ENCODE results near the gene TLX3. TPM values are rescaled to one million over a fixed set of nuclear protein-coding genes. Genes with fewer than 3 reads are reported as not detected.
A peak's percentile ranks its signal among the peaks of the same experiment; 100 is the strongest.

Gene TLX3
- total RNA-seq (not detected), polyA plus RNA-seq (not detected)

- H3K9me3 ChIP-seq (ENCODE audit: low read length) = no peaks in the 10 kb centered on the region
- ChIA-PET POLR2A (no interaction called here), CTCF (no interaction called here)
- no peak within 1 kb of the TSS for H3K27ac Mint-ChIP-seq
- no peaks in the 10 kb centered on the region for H3K4me1 ChIP-seq (ENCODE audit: insufficient read depth, low read length)
- no peak for DNase-seq
- H3K27ac ChIP-seq (ENCODE audit: low read depth, low read length) = no peak within 1 kb of the TSS
- peak within 1 kb of the TSS in 2 of 7 donors; percentile 6 to 32 for H3K4me3 Mint-ChIP-seq
- H3K9me3 Mint-ChIP-seq = peaks cover 0 to 6% (median 0%) of the 10 kb centered on the region in 5 donors
- H3K27me3 Mint-ChIP-seq = peaks cover 59 to 70% of the 10 kb centered on the region in 2 donors
- H3K4me3 ChIP-seq (ENCODE audit: low read length) = no peak within 1 kb of the TSS
- H3K36me3 Mint-ChIP-seq = peaks cover 0 to 4% (median 0%) of the 10 kb centered on the region in 3 donors
- peaks cover 33% of the 10 kb centered on the region for H3K27me3 ChIP-seq (ENCODE audit: insufficient read depth, low read length, poor library complexity, severe bottlenecking)
- no peaks in the 10 kb centered on the region for H3K36me3 ChIP-seq (ENCODE audit: insufficient read depth, low read length)
- peaks cover 24 to 36% (median 25%) of the 10 kb centered on the region in 3 donors for H3K4me1 Mint-ChIP-seq
These were observed at the start of gene TLX3 for GRCh38 chr5:171308453-171309275. Gene TLX3 (plus strand): TSS chr5:171309248. CDS start chr5:171309366, 118 bp downstream.

GRCh38 chr5:171261361-171261760 is 47.7 kb upstream of the TLX3 start:
- ChIA-PET CTCF (no interaction called here), POLR2A (no interaction called here)
- H3K27ac Mint-ChIP-seq = no peak overlapping the region
- H3K36me3 Mint-ChIP-seq = no peaks in the 10 kb centered on the region
- H3K36me3 ChIP-seq (ENCODE audit: insufficient read depth, low read length) = no peaks in the 10 kb centered on the region
- H3K9me3 ChIP-seq (ENCODE audit: low read length) = no peaks in the 10 kb centered on the region
- H3K27me3 ChIP-seq (ENCODE audit: insufficient read depth, low read length, poor library complexity, severe bottlenecking) = no peaks in the 10 kb centered on the region
- peaks cover 16 to 19% (median 18%) of the 10 kb centered on the region in 3 donors for H3K4me1 Mint-ChIP-seq
- H3K9me3 Mint-ChIP-seq = no peaks in the 10 kb centered on the region
- no peak for DNase-seq
- no peaks in the 10 kb centered on the region for H3K27me3 Mint-ChIP-seq
- no peak overlapping the region for H3K27ac ChIP-seq (ENCODE audit: low read depth, low read length)
- peaks cover 10% of the 10 kb centered on the region for H3K4me1 ChIP-seq (ENCODE audit: insufficient read depth, low read length)
- H3K4me3 ChIP-seq (ENCODE audit: low read length) = no peak overlapping the region
- no peak overlapping the region for H3K4me3 Mint-ChIP-seq

- Histone ChIP-seq H3K36me3 (ENCODE audit: insufficient read depth, low read length) (no peaks in the 10 kb centered on the region), H3K4me1 (ENCODE audit: insufficient read depth, low read length) (peaks cover 10% of the 10 kb centered on the region), H3K9me3 (ENCODE audit: low read length) (no peaks in the 10 kb centered on the region), H3K27ac (ENCODE audit: low read depth, low read length) (no peak overlapping the region), H3K27me3 (ENCODE audit: insufficient read depth, low read length, poor library complexity, severe bottlenecking) (no peaks in the 10 kb centered on the region), H3K4me3 (ENCODE audit: low read length) (no peak overlapping the region)
- no peak for DNase-seq
- no peaks in the 10 kb centered on the region for H3K27me3 Mint-ChIP-seq
- no peak overlapping the region for H3K4me3 Mint-ChIP-seq
- no peaks in the 10 kb centered on the region for H3K9me3 Mint-ChIP-seq
- ChIA-PET POLR2A (no interaction called here), CTCF (no interaction called here)
- no peak overlapping the region for H3K27ac Mint-ChIP-seq
- no peaks in the 10 kb centered on the region for H3K36me3 Mint-ChIP-seq
- H3K4me1 Mint-ChIP-seq = peaks cover 16 to 19% (median 18%) of the 10 kb centered on the region in 3 donors
These were observed 47.1 kb upstream of the TLX3 start for GRCh38 chr5:171261904-171262303.

GRCh38 chr5:171263181-171263580 is 45.9 kb upstream of the TLX3 start:
- Mint-ChIP-seq H3K4me1 (peaks cover 16 to 19% (median 18%) of the 10 kb centered on the region in 3 donors), H3K4me3 (no peak overlapping the region), H3K9me3 (no peaks in the 10 kb centered on the region), H3K27ac (no peak overlapping the region), H3K27me3 (no peaks in the 10 kb centered on the region), H3K36me3 (no peaks in the 10 kb centered on the region)
- H3K36me3 ChIP-seq (ENCODE audit: insufficient read depth, low read length) = no peaks in the 10 kb centered on the region
- H3K4me1 ChIP-seq (ENCODE audit: insufficient read depth, low read length) = peaks cover 10% of the 10 kb centered on the region
- H3K27me3 ChIP-seq (ENCODE audit: insufficient read depth, low read length, poor library complexity, severe bottlenecking) = no peaks in the 10 kb centered on the region
- CTCF ChIA-PET = no interaction called here
- no peak overlapping the region for H3K27ac ChIP-seq (ENCODE audit: low read depth, low read length)
- DNase-seq = no peak
- no peak overlapping the region for H3K4me3 ChIP-seq (ENCODE audit: low read length)
- POLR2A ChIA-PET = no interaction called here
- H3K9me3 ChIP-seq (ENCODE audit: low read length) = no peaks in the 10 kb centered on the region

GRCh38 chr5:171264843-171265242 is 44.2 kb upstream of the TLX3 start:
- Mint-ChIP-seq H3K9me3 (no peaks in the 10 kb centered on the region), H3K4me3 (peak overlapping the region in 4 of 7 donors; percentile 3 to 9 (median 6)), H3K27me3 (peaks cover 0 to 3% of the 10 kb centered on the region in 2 donors), H3K27ac (peak overlapping the region in 1 of 8 donors; percentile 2), H3K36me3 (no peaks in the 10 kb centered on the region), H3K4me1 (peaks cover 16 to 19% (median 18%) of the 10 kb centered on the region in 3 donors)
- no peaks in the 10 kb centered on the region for H3K9me3 ChIP-seq (ENCODE audit: low read length)
- ChIA-PET POLR2A (no interaction called here), CTCF (no interaction called here)
- no peaks in the 10 kb centered on the region for H3K36me3 ChIP-seq (ENCODE audit: insufficient read depth, low read length)
- no peaks in the 10 kb centered on the region for H3K27me3 ChIP-seq (ENCODE audit: insufficient read depth, low read length, poor library complexity, severe bottlenecking)
- H3K4me1 ChIP-seq (ENCODE audit: insufficient read depth, low read length) = peaks cover 10% of the 10 kb centered on the region
- peak in 2 of 5 donors; percentile 6 to 10 for DNase-seq
- H3K27ac ChIP-seq (ENCODE audit: low read depth, low read length) = no peak overlapping the region
- no peak overlapping the region for H3K4me3 ChIP-seq (ENCODE audit: low read length)

GRCh38 chr5:171268700-171269620 is 40.1 kb upstream of the TLX3 start:
- Histone ChIP-seq H3K9me3 (ENCODE audit: low read length) (no peaks in the 10 kb centered on the region), H3K27me3 (ENCODE audit: insufficient read depth, low read length, poor library complexity, severe bottlenecking) (no peaks in the 10 kb centered on the region), H3K36me3 (ENCODE audit: insufficient read depth, low read length) (no peaks in the 10 kb centered on the region), H3K4me3 (ENCODE audit: low read length) (no peak overlapping the region), H3K4me1 (ENCODE audit: insufficient read depth, low read length) (peaks cover 10% of the 10 kb centered on the region), H3K27ac (ENCODE audit: low read depth, low read length) (no peak overlapping the region)
- Mint-ChIP-seq H3K4me1 (peaks cover 12 to 16% (median 15%) of the 10 kb centered on the region in 3 donors), H3K27me3 (peaks cover 0 to 23% of the 10 kb centered on the region in 2 donors), H3K36me3 (peaks cover 0 to 1% (median 0%) of the 10 kb centered on the region in 3 donors), H3K4me3 (no peak overlapping the region), H3K27ac (no peak overlapping the region), H3K9me3 (peaks cover 0 to 3% (median 0%) of the 10 kb centered on the region in 5 donors)
- ChIA-PET CTCF (no interaction called here), POLR2A (no interaction called here)
- no peak for DNase-seq

- H3K4me1 ChIP-seq (ENCODE audit: insufficient read depth, low read length) = peaks cover 7% of the 10 kb centered on the region
- H3K9me3 Mint-ChIP-seq = peaks cover 0 to 3% (median 0%) of the 10 kb centered on the region in 5 donors
These were observed 39.3 kb upstream of the TLX3 start for GRCh38 chr5:171269717-171270116.

GRCh38 chr5:171270136-171270535 is 38.9 kb upstream of the TLX3 start:
- ChIA-PET POLR2A (no interaction called here), CTCF (no interaction called here)
- H3K27ac ChIP-seq (ENCODE audit: low read depth, low read length) = no peak overlapping the region
- no peaks in the 10 kb centered on the region for H3K36me3 ChIP-seq (ENCODE audit: insufficient read depth, low read length)
- Mint-ChIP-seq H3K4me1 (peaks cover under 1 to 4% (median 3%) of the 10 kb centered on the region in 3 donors), H3K4me3 (no peak overlapping the region), H3K27me3 (peaks cover 4 to 23% of the 10 kb centered on the region in 2 donors), H3K27ac (no peak overlapping the region), H3K9me3 (peaks cover 0 to 3% (median 0%) of the 10 kb centered on the region in 5 donors), H3K36me3 (peaks cover 0 to 1% (median 0%) of the 10 kb centered on the region in 3 donors)
- H3K4me3 ChIP-seq (ENCODE audit: low read length) = no peak overlapping the region
- no peaks in the 10 kb centered on the region for H3K27me3 ChIP-seq (ENCODE audit: insufficient read depth, low read length, poor library complexity, severe bottlenecking)
- no peak for DNase-seq
- H3K4me1 ChIP-seq (ENCODE audit: insufficient read depth, low read length) = peaks cover 3% of the 10 kb centered on the region
- no peaks in the 10 kb centered on the region for H3K9me3 ChIP-seq (ENCODE audit: low read length)

More at GRCh38 chr5:171269717-171270116, 39.3 kb upstream of the TLX3 start:
- no peak overlapping the region for H3K4me3 ChIP-seq (ENCODE audit: low read length)
- no peak overlapping the region for H3K27ac ChIP-seq (ENCODE audit: low read depth, low read length)
- Mint-ChIP-seq H3K4me1 (peaks cover 4 to 9% (median 7%) of the 10 kb centered on the region in 3 donors), H3K27me3 (peaks cover 2 to 23% of the 10 kb centered on the region in 2 donors), H3K4me3 (no peak overlapping the region), H3K27ac (no peak overlapping the region), H3K36me3 (peaks cover 0 to 1% (median 0%) of the 10 kb centered on the region in 3 donors)
- H3K27me3 ChIP-seq (ENCODE audit: insufficient read depth, low read length, poor library complexity, severe bottlenecking) = no peaks in the 10 kb centered on the region
- no peaks in the 10 kb centered on the region for H3K9me3 ChIP-seq (ENCODE audit: low read length)
- H3K36me3 ChIP-seq (ENCODE audit: insufficient read depth, low read length) = no peaks in the 10 kb centered on the region
- DNase-seq = no peak
- POLR2A ChIA-PET = no interaction called here
- CTCF ChIA-PET = no interaction called here
